ENCODE measurements around the gene SUCO.

DNA sequence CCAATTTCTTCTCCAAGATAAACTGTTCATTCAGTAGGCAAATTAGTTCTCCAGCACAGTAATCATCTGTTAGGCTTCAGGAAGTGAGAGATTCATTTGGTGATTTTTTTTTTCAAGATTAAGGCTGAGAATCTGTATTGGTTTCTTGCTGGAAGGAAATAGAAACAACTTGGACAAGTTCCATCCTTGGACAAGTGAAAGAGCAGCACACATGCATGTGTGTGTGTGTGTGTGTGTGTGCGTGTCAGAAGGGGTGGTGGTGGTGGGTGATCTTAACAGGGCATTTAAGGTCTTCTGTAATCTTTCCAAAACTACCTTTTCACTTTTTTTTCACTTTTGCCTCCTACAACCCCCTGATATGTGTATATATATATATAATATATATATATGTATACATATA lies 15.9 kb upstream of the SUCO start:
- TF ChIP-seq, protein P1, sequence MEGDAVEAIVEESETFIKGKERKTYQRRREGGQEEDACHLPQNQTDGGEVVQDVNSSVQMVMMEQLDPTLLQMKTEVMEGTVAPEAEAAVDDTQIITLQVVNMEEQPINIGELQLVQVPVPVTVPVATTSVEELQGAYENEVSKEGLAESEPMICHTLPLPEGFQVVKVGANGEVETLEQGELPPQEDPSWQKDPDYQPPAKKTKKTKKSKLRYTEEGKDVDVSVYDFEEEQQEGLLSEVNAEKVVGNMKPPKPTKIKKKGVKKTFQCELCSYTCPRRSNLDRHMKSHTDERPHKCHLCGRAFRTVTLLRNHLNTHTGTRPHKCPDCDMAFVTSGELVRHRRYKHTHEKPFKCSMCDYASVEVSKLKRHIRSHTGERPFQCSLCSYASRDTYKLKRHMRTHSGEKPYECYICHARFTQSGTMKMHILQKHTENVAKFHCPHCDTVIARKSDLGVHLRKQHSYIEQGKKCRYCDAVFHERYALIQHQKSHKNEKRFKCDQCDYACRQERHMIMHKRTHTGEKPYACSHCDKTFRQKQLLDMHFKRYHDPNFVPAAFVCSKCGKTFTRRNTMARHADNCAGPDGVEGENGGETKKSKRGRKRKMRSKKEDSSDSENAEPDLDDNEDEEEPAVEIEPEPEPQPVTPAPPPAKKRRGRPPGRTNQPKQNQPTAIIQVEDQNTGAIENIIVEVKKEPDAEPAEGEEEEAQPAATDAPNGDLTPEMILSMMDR (IDR thresholded peaks at IDR 0.05; ENCODE audit: insufficient read depth, low read depth, low read length) = no peak
- TF ChIP-seq EZH2 (IDR thresholded peaks at IDR 0.05; ENCODE audit: insufficient read depth, low read length) = no peak

Data from astrocyte (in vitro differentiated cells and primary cell).